PC-9 (cell line): Measurements from ENCODE around the gene BBS9.

Source experiments
- EZH2 ChIP-seq: fragments of 200-600 bp; sonication (generic); IDR thresholded peaks from 2 replicates; pipeline ENCODE4 v1.8.0; 2017; ENCODE audit warnings: antibody characterized with exemption, low read depth
- TF ChIP-seq, protein P1 (sequence below): fragments of 200-600 bp; sonication (generic); conservative IDR thresholded peaks from 2 replicates; pipeline ENCODE4 v1.6.1; 2017; ENCODE audit warnings: mixed run types, antibody characterized with exemption, mild to moderate bottlenecking, moderate library complexity

- TF ChIP-seq, protein P1, sequence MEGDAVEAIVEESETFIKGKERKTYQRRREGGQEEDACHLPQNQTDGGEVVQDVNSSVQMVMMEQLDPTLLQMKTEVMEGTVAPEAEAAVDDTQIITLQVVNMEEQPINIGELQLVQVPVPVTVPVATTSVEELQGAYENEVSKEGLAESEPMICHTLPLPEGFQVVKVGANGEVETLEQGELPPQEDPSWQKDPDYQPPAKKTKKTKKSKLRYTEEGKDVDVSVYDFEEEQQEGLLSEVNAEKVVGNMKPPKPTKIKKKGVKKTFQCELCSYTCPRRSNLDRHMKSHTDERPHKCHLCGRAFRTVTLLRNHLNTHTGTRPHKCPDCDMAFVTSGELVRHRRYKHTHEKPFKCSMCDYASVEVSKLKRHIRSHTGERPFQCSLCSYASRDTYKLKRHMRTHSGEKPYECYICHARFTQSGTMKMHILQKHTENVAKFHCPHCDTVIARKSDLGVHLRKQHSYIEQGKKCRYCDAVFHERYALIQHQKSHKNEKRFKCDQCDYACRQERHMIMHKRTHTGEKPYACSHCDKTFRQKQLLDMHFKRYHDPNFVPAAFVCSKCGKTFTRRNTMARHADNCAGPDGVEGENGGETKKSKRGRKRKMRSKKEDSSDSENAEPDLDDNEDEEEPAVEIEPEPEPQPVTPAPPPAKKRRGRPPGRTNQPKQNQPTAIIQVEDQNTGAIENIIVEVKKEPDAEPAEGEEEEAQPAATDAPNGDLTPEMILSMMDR, result no peak
- no peak for TF ChIP-seq EZH2
These were observed 318.7 kb downstream of the BBS9 start for GRCh38 chr7:33448035-33448434.
